Stomach (tissue), 9 donors: ENCODE results near the gene GALNS. TPM values are rescaled to one million over a fixed set of nuclear protein-coding genes. Genes with fewer than 3 reads are reported as not detected.
A peak's percentile ranks its signal among the peaks of the same experiment; 100 is the strongest.

Experiments
- DNase-seq, 2 donors: peaks; one replicate each; pipeline versions ENCODE4 v3.0.0 to v3.0.0-alpha.2; 2013 to 2019
- H3K27ac ChIP-seq, 5 donors: fragments of 200-600 bp in 4 of 5; sonication (generic) in 4 of 5; one replicate each; pipeline ENCODE4 v1.5.1; 2013 to 2019; ENCODE audit warnings: mild to moderate bottlenecking in 1 of 5, moderate library complexity in 1 of 5
- H3K27me3 ChIP-seq, 3 donors: fragments of 200-600 bp; sonication (generic); one replicate each; pipeline ENCODE4 v1.5.1; 2017 to 2019; ENCODE audit warnings: mixed run types in 1 of 3
- H3K36me3 ChIP-seq, 4 donors: fragments of 200-600 bp; sonication (generic); 1 replicate in 3 of 4; 2 replicates in 1 of 4; pipeline ENCODE4 v1.5.1; 2016 to 2019
- H3K4me1 ChIP-seq, 4 donors: fragments of 200-600 bp; sonication (generic); one replicate each; pipeline ENCODE4 v1.5.1; 2016 to 2019
- H3K4me3 ChIP-seq, 4 donors: fragments of 200-600 bp; sonication (generic) in 3 of 4; one replicate each; pipeline ENCODE4 v1.5.1; 2016 to 2019; ENCODE audit warnings: mild to moderate bottlenecking in 1 of 4
- H3K9me3 ChIP-seq, 4 donors: fragments of 200-600 bp; sonication (generic); one replicate each; pipeline ENCODE4 v1.5.1; 2016 to 2019
- EP300 ChIP-seq: sonication (generic); formaldehyde crosslinking; IDR thresholded peaks from one replicate; pipeline ENCODE4 v1.6.1; 2017; ENCODE audit warnings: antibody characterized with exemption
- POLR2A ChIP-seq, 4 donors: fragments of 450-650 bp; IDR thresholded peaks; one replicate each; pipeline ENCODE4 v1.6.1; 2016; ENCODE audit warnings: antibody characterized with exemption in 4 of 4, control low read depth in 2 of 4, mild to moderate bottlenecking in 1 of 4, moderate library complexity in 1 of 4
- POLR2AphosphoS5 ChIP-seq, 3 donors: sonication (generic); formaldehyde crosslinking; IDR thresholded peaks; one replicate each; pipeline ENCODE4 v1.6.1; 2016; ENCODE audit warnings: antibody characterized with exemption in 3 of 3
- WGBS, 5 donors: extraction: QIAGEN DNeasy Blood & Tissue Kit in 3 of 5; methylation state at CpG; one replicate each; pipeline versions ENCODE4 v1.1.5 to v1.1.7; 2013 to 2018; 5-methylcytosine and 5-hydroxymethylcytosine counted together
- intact Hi-C: fragments of 100-400 bp; cut with DNase I; formaldehyde crosslinking; loops from one replicate; pipeline ENCODE4 v1.15.1; 2023; ENCODE audit warnings: low total_unique reads
- polyA plus RNA-seq, 3 donors: library from polyadenylated mRNA; stranded (reverse); fragments of 200-250 nt; gene quantifications; one replicate each; pipeline ENCODE4 v1.2.3, GENCODE V29; 2013
- total RNA-seq, 5 donors: library from RNA; depleted of rRNA; stranded (reverse); fragments of >200 nt; gene quantifications; one replicate each; pipeline versions ENCODE4 v1.1.0 to v1.2.3, GENCODE V29; 2014 to 2016
- TF ChIP-seq, protein P1 (sequence below), 7 experiments: fragments of 450-650 bp in 4 of 7; fragments of 200-600 bp in 3 of 7; sonication (generic) in 3 of 7; IDR thresholded peaks; one replicate each; pipeline ENCODE4 v1.5.1; 2016 to 2019; ENCODE audit warnings: antibody characterized with exemption in 7 of 7, control low read depth in 2 of 7, mild to moderate bottlenecking in 1 of 7
- donor health status: healthy with polysubstance abuse.
- donor health status: Bipolar disorder and iron deficiency.
- donor health status: healthy.

GALNS gene
- total and polyA plus RNA-seq, 8 donors = 8.6 to 110 (median 28.2) TPM

GRCh38 chr16:88782454-88783390, 74.0 kb downstream of the GALNS start:
- Histone ChIP-seq H3K9me3 (no peaks in the 10 kb centered on the region), H3K27me3 (no peaks in the 10 kb centered on the region), H3K36me3 (no peaks in the 10 kb centered on the region), H3K4me3 (peak overlapping the region; percentile 70 to 89 (median 80)), H3K27ac (peak overlapping the region; percentile 72 to 98 (median 90)), H3K4me1 (peaks cover 52 to 72% (median 66%) of the 10 kb centered on the region in 4 donors)
- intact Hi-C loops = no loop called here
- 46 to 75% (median 63%) methylated on average over 10 to 16 of the region's 16 CpGs for WGBS, 5 donors
- DNase-seq = no peak
- TF ChIP-seq EP300 = no peak
- TF ChIP-seq POLR2AphosphoS5 (IDR thresholded peaks at IDR 0.05) = peak in 1 of 3 donors; percentile 66

GRCh38 chr16:88781140-88782077, 75.3 kb downstream of the GALNS start:
- peaks cover 52 to 85% (median 76%) of the 10 kb centered on the region in 4 donors for H3K4me1 ChIP-seq
- peaks cover 0 to 4% (median 2%) of the 10 kb centered on the region in 4 donors for H3K36me3 ChIP-seq
- TF ChIP-seq EP300 = no peak
- TF ChIP-seq POLR2AphosphoS5 (IDR thresholded peaks at IDR 0.05) = no peak
- TF ChIP-seq POLR2A (IDR thresholded peaks at IDR 0.05) = no peak
- TF ChIP-seq, protein P1, sequence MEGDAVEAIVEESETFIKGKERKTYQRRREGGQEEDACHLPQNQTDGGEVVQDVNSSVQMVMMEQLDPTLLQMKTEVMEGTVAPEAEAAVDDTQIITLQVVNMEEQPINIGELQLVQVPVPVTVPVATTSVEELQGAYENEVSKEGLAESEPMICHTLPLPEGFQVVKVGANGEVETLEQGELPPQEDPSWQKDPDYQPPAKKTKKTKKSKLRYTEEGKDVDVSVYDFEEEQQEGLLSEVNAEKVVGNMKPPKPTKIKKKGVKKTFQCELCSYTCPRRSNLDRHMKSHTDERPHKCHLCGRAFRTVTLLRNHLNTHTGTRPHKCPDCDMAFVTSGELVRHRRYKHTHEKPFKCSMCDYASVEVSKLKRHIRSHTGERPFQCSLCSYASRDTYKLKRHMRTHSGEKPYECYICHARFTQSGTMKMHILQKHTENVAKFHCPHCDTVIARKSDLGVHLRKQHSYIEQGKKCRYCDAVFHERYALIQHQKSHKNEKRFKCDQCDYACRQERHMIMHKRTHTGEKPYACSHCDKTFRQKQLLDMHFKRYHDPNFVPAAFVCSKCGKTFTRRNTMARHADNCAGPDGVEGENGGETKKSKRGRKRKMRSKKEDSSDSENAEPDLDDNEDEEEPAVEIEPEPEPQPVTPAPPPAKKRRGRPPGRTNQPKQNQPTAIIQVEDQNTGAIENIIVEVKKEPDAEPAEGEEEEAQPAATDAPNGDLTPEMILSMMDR (IDR thresholded peaks at IDR 0.05) = no peak
- 55 to 79% (median 74%) methylated on average over 21 to 28 of the region's 28 CpGs for WGBS, 5 donors
- DNase-seq = no peak
- H3K4me3 ChIP-seq = peak overlapping the region in 1 of 4 donors; percentile 21
- H3K27me3 ChIP-seq = no peaks in the 10 kb centered on the region
- H3K27ac ChIP-seq = peak overlapping the region; percentile 46 to 98 (median 90)
- no peaks in the 10 kb centered on the region for H3K9me3 ChIP-seq
- intact Hi-C loops = no loop called here

GRCh38 chr16:88780142-88781062, 76.3 kb downstream of the GALNS start:
- 61 to 78% (median 67%) methylated on average over 13 of the region's 13 CpGs for WGBS, 5 donors
- peaks cover 49 to 87% (median 75%) of the 10 kb centered on the region in 4 donors for H3K4me1 ChIP-seq

More at GRCh38 chr16:88780142-88781062, 76.3 kb downstream of the GALNS start:
- TF ChIP-seq, protein P1 (IDR thresholded peaks at IDR 0.05) = no peak
- no peak for TF ChIP-seq POLR2AphosphoS5 (IDR thresholded peaks at IDR 0.05)
- no peak for TF ChIP-seq POLR2A (IDR thresholded peaks at IDR 0.05)
- intact Hi-C loops = no loop called here
- Histone ChIP-seq H3K36me3 (peaks cover 0 to 7% (median 2%) of the 10 kb centered on the region in 4 donors), H3K9me3 (no peaks in the 10 kb centered on the region), H3K27ac (peak overlapping the region; percentile 40 to 98 (median 90)), H3K27me3 (no peaks in the 10 kb centered on the region), H3K4me3 (peak overlapping the region in 2 of 4 donors; percentile 8 to 21)
- no peak for DNase-seq
